Neural progenitor cell (in vitro differentiated cells): ENCODE data around the gene IQGAP3.

ENCODE experiments used
- CTCF ChIP-seq: fragments of 200-600 bp; sonication (generic); IDR thresholded peaks from 2 replicates; pipeline ENCODE4 v1.5.1; 2017; ENCODE audit warnings: antibody characterized with exemption, mild to moderate bottlenecking
- EZH2 ChIP-seq: fragments of 200-600 bp; sonication (generic); IDR thresholded peaks from 2 replicates; pipeline ENCODE4 v1.6.1; 2017; ENCODE audit warnings: antibody characterized with exemption, mild to moderate bottlenecking, moderate library complexity
- EZH2phosphoT487 ChIP-seq: fragments of 200-600 bp; sonication (generic); IDR thresholded peaks from 2 replicates; pipeline ENCODE4 v1.6.1; 2017; ENCODE audit warnings: antibody characterized with exemption

- no peak for TF ChIP-seq CTCF
- no peak for TF ChIP-seq EZH2phosphoT487
- no peak for TF ChIP-seq EZH2
Measured at GRCh38 chr1:156591181-156591431, 18.7 kb upstream of the IQGAP3 start.
